ENCODE measurements around the gene CCR6. TPM values are rescaled to one million over a fixed set of nuclear protein-coding genes. Genes with fewer than 3 reads are reported as not detected.

The CCR6 gene
- total and polyA plus RNA-seq, 2 donors (not counting 3 experiments of a cell fraction or from before 2014, with no cell fraction given), result not detected

- H3K9ac ChIP-seq (replicated peaks; ENCODE audit: extremely low read depth, insufficient read depth, low read length), result no peak overlapping the region
- FAIRE-seq, result no peak
- no peaks in the 10 kb centered on the region for H3K9me3 ChIP-seq (replicated peaks; ENCODE audit: control insufficient read depth, insufficient read depth, low read length)
- no peaks in the 10 kb centered on the region for H3K4me1 ChIP-seq (ENCODE audit: control insufficient read depth, extremely low read depth, insufficient read depth, low read length)
- H3K4me2 ChIP-seq (ENCODE audit: insufficient read depth, low read length), result no peak overlapping the region
- no peak overlapping the region for H2AFZ ChIP-seq (ENCODE audit: low read depth, low read length)
- POLR2A ChIA-PET, result no interaction called here
- H3K27ac ChIP-seq (ENCODE audit: insufficient read depth, low read depth, low read length), result no peak overlapping the region
- no peak overlapping the region for H3K4me3 ChIP-seq (replicated peaks in 1 of 3; ENCODE audit: insufficient read depth in 1 of 3, low read depth in 1 of 3, low read length in 3 of 3)
- H3K36me3 ChIP-seq (ENCODE audit: control insufficient read depth in 2 of 2, extremely low read depth in 1 of 2, insufficient read depth in 2 of 2, low read length in 2 of 2), result no peaks in the 10 kb centered on the region
- H3K79me2 ChIP-seq (ENCODE audit: control insufficient read depth, insufficient read depth, low read length), result no peaks in the 10 kb centered on the region
- no peaks in the 10 kb centered on the region for H3K9me1 ChIP-seq (replicated peaks; ENCODE audit: control insufficient read depth, extremely low read depth, insufficient read depth, low read length)
- intact Hi-C loops (cut with micrococcal nuclease) (loop anchor here (5.0 kb wide), 1 partner anchor 405 kb away; no protein-coding TSS in a partner anchor), dilution Hi-C loops (cut with MboI; ENCODE audit: extremely low pct_ligation_motif_present, low sequenced_read_pairs) (no loop called here)
- H3K27me3 ChIP-seq (ENCODE audit: control insufficient read depth in 2 of 2, insufficient read depth in 2 of 2, low read length in 2 of 2), result peaks cover 0 to 1% of the 10 kb centered on the region in 2 experiments
- TF ChIP-seq JUN (IDR thresholded peaks at IDR 0.05; ENCODE audit: borderline replicate concordance, insufficient read depth, insufficient read length, low read depth) (no peak), POLR2AphosphoS5 (IDR thresholded peaks at IDR 0.05; ENCODE audit: insufficient read depth, low read depth, low read length) (no peak), POLR2A (IDR thresholded peaks at IDR 0.05; ENCODE audit: low read depth, low read length) (no peak), FOS (IDR thresholded peaks at IDR 0.05; ENCODE audit: borderline replicate concordance, insufficient read depth, low read length) (no peak), MYC (IDR thresholded peaks at IDR 0.05; ENCODE audit: low read depth, low read length) (no peak), GATA2 (IDR thresholded peaks at IDR 0.05; ENCODE audit: insufficient read depth, insufficient read length, low read depth, low read length) (no peak), CTCF (IDR thresholded peaks at IDR 0.05; ENCODE audit: extremely low read depth in 1 of 2, insufficient read depth in 1 of 2, low read depth in 1 of 2, low read length in 2 of 2) (no peak)
- BruUV-seq (replicated peaks), result no TSS peak
- no peak for DNase-seq (ENCODE audit: low read depth, low spot score)
- CTCF ChIA-PET, result interaction anchor here (0.7 kb wide), 1 partner anchor 206 kb away, joined by 3 read pairs; the partner anchor contains the start of gene RNASET2
- no peaks in the 10 kb centered on the region for H4K20me1 ChIP-seq (replicated peaks; ENCODE audit: control insufficient read depth, extremely low read depth, insufficient read depth, low read length)
These were observed 39.7 kb downstream of the CCR6 start for GRCh38 chr6:167162591-167162990.

Measured in endothelial cell of umbilical vein (primary cell).